HG03571 (cell line): Measurements from ENCODE around the gene SGMS1.
"Not testable (repeated sequence)": the region's sequence is repeated elsewhere in the genome, so short reads cannot be mapped to it uniquely, and the experiment has no call there.

Experiments
- ATAC-seq: cut with Tn5 transposase; IDR thresholded peaks from one replicate; pipeline ENCODE4 v1.9.1; 2021; ENCODE audit not compliant: unreplicated experiment

SGMS1 gene

GRCh38 chr10:50471583-50471975, 152.2 kb downstream of the SGMS1 start:
- ATAC-seq, result no peak

DNA sequence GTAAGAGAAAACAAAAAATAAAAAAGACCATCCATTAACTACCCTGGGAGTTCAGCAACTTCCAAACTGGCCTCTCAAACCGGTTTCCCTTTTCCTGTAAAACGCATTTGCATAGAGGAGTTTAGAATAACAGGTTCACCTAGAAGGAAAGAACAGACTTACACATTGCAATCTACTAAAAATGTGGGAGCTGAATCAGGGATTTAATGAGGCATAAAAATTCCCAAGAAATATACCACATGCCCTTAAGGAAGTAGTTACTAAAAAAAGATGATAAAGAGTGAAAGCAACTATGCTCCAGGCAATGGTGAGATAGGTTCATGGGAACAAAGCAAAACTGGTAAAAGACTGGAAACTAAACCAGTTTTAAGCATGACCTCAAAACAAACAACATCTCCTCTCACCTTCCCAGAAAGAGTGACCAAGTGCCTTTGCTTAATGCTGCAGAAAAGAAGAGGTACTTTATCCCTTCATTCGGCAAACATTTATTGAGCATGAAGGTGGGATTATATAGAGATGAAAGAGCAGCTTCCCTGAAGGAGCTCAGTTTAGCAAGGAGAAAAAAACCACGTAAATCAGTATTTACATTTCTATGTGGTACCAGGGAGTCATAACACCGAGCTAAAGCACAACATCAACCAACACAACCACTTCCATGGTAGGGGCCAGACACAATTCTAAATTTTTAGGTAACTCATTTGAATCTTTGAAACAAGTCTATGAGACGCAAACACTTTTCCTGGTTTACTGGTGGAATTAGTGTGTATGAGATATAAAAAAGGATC, 152.8 kb downstream of the SGMS1 start:
- ATAC-seq, result no peak

- ATAC-seq, result peak; percentile 65
Observed at GRCh38 chr10:50470345-50470744, 153.4 kb downstream of the SGMS1 start.

DNA sequence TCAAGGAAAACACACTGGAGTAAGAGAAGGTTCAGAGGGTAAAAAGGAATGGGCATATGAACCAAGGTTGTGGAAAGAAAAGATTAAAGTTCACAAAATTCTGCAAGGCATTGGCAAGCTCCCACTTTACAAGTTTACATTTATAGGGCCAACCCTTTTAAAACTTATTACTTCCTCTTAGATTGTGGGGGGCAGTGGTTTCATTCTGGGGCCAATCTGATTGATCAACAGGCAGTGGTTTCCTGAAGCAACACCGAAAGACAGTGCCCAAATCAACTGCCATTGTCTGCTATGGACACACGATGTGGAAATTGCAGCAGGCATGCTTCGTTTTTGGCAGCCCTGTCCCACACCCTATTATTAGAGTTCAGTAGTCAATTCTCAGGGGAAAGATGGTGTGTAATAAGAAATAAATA, 154.0 kb downstream of the SGMS1 start:
- ATAC-seq, result no peak

DNA sequence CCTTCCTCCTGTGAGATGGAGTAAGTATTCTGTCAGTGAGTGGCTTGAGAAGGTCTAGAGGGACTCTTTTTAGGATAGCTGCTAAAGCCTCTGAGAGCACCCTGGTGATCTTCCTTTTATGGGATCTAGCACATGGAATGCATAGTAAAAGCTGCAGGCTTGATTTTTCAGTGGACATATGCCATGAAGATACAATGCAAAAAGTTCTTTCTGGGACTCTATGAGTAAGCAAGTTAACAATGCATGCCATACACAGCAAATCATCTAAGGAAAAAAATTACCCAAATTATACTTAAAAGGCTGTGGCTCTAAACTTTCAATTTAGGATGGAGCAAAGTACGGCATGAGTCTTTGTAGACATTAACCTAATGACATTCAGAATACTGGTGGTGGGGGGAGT, 154.5 kb downstream of the SGMS1 start:
- ATAC-seq, result no peak

- no peak for ATAC-seq
Observed at GRCh38 chr10:50467209-50467608, 156.5 kb downstream of the SGMS1 start.

DNA sequence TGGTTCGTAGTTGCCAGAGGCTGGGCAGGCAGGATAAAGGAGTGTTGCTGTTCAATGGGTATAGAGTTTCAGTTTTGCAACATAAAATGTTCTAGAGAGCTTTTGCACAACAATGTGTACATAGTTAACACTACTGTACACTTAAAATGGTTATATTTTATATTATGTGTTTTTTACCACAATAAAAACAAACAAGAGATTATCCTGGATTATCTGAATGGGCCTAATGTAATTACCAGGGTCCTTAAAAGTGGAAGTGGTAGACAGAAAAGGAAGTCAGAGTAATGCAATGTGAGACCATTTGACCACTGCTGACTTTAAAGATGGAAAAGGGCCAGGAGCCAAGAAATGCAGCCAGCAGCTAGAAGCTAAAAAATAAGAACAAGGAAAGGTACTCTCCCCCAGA, 159.7 kb downstream of the SGMS1 start:
- no peak for ATAC-seq

DNA sequence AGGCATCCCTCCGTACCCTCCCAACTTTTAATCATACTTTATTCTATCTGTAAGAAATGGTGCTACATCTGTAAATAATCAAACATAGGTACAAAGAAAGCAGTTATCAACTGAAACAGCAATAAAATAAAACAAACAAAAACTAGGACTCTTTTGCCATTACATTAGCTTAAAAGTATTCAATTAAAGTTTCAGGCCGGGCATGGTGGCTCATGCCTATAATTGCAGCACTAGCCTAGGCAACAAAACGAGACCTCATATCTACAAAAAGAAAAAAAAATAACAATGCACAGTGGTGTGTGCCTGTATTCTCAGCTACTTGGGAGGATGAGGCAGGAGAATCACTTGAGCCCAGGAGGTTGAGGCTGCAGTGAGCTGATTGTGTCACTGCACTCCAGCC, 161.9 kb downstream of the SGMS1 start:
- ATAC-seq, result no peak

GRCh38 chr10:50461123-50461522, 162.6 kb downstream of the SGMS1 start:
- ATAC-seq, result no peak

DNA sequence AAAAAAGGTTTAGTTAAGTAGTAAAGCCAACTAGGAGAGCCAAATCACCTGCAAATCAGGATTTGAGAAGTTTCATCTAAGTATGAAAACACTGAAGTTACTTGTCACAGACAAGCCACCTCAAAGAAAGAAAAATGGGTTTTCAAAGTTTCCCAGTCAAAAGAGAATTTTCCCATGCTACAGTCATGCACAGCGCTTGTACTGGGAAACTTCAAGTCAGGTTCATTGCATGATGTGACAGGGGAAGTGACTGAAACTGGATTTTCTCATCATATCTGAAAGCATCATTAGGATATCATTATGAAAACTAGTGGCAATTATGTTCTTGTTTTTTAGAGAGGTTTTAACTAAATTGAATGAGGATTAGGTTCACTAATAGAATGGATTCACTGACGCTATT, 167.0 kb downstream of the SGMS1 start:
- ATAC-seq, result no peak

DNA sequence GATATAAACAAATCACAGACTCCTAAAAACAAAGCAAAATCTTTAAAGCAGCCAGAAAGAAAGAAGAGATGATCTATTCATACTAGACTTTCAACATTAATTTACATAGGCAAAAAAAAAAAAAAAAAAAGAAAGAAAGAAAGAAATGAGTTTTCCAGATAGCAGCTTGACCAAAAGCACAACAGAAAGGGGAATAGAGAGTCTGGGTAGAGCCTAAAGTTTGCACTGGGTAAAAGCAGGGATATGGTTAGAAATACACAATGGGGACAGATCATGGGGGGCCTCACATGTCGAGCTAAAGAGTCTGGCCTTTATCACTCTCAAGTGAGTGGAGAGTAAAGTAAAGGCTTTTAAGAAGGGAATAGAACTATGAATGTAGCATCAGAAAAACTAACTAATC, 169.8 kb downstream of the SGMS1 start:
- no peak for ATAC-seq

GRCh38 chr10:50452603-50453002, 171.2 kb downstream of the SGMS1 start:
- peak; percentile 31 for ATAC-seq

DNA sequence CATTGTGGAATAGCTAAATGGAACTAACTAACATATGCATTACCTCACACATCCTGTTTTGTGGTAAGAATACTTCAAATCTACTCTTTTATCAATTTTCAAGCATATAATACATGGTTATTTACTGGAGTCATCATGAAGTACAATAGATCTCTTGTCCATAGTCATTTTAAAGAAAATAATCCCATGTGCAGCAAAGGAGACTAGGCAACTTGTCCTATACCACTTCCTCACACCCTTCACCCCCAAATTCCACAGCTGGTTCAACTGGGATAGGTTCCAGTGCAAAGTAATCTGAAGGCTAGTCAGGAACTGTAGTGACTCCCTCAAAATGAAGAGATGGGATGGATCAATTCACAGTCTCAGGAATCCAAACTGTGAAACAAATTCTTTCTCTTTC, 176.1 kb downstream of the SGMS1 start:
- no peak for ATAC-seq

DNA sequence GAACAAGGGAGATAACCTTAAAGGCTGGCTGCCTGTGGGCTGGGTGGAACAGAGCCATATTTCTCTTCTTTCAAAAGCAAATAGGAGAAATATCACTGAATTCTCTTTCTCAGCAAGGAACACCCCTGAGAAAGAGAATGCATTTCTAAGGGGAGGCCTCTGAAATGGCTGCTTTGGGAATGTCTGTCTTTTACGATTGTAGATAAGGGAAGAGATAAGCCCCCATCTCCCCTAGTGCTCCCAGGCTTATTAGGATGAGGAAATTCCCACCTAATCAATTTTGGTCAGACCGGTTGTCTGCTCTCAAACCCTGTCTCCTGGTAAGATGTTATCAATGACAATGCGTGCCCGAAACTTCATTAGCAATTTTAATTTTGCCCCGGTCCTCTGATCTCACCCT, 178.0 kb downstream of the SGMS1 start:
- not testable (repeated sequence) for ATAC-seq

DNA sequence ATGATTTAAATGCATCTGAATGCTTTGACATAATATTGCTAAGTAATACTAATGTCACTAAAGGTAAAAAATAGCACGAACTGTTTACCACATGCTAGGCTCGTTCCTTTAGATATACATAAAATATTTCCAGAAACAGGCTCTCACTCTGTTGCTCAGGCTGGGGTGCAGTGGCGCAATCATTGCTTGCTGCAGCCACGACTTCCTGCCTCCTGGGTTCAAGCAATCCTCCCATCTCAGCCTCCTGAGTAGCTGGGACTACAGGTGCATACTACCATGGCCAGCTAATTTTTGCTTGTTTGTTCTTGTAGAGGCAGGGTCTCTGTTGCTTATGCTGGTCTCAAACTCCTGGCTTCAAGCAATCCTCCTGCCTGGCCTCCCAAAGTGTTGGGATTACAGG, 183.3 kb downstream of the SGMS1 start:
- no peak for ATAC-seq

DNA sequence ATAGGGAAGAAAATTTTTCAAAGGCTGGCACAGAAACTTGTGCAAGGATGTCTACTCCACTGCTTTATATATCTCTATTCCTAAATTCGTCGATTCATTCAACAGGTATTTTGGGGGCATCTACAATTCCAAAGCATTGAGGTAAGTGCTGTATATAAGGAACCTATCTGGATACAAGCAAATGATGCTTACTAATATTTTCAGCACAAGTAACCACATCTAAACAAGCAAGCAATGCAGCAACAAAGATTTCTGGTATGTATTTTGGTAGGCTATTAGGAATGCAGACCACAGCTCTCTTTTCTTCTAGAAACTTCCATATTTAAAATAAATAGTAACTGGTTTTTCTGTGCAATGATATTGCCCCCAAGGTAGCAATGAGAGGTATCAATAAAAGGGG, 183.9 kb downstream of the SGMS1 start:
- ATAC-seq, result no peak

GRCh38 chr10:50439187-50439586, 184.6 kb downstream of the SGMS1 start:
- no peak for ATAC-seq

DNA sequence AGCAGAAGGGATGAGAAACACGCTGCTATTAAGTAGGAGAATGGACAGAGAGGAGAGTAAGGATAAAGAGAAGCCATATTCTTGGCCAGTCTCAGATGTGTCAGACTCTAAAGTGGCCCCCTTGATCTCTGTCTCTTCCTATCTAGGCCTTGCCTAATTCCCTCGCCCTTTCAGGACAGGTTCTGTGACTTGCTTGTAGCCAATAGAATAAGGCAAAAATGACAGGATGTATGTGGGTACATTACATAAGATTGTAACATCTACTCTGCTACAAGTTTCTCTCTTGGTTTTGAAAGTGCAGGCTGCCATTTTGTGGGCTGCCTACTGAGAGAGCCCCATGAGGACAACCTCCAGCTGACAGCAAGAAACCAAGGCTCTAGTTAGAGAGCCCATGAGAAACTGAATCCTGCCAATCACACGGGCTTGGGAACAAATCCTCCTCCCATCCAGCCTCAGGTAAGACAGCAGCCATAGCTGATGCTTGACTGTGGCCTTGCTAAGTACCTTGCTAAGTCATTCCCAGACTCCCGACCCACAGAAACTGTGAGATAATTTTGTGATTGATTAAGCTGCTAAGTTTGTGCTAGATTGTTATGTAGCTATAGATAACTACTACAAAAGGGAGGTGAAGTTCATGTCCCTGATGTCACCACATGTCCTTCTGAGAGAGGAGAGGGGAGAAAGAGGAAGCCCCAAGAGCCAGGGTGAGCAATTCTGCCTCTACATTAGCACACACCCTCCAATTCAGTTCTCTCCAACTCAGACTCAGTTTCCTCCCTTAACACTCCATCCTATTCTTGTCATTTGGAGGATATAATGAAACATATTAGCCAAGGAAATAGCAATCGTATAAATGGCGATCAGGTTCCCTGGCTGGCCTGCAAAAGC, 185.5 kb downstream of the SGMS1 start:
- ATAC-seq, result no peak

DNA sequence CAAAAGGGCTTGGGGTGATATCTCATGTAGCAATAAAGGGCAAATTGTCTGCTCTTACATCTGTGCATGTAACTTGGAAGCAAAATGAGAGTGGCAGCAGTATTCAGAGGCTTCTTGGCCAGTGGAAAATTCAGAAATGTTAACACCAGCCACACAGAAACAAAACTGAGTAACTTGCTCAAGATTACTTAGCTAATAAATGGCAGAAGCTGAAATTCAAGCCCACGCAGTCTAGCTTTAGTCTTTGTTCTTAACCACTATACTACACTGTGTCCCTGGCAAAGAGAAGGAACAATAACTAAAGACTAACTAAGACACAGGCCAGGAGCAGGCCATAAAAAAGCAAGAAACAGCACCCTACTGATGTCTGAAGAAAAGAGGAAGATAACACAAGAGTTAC, 186.5 kb downstream of the SGMS1 start:
- ATAC-seq, result no peak

- no peak for ATAC-seq
Observed at GRCh38 chr10:50436805-50437204, 187.0 kb downstream of the SGMS1 start.

GRCh38 chr10:50432211-50433009, 191.3 kb downstream of the SGMS1 start:
- ATAC-seq, result peak; percentile 51
